SH-SY5Y (cell line): ENCODE data around the gene TMEM51.

Source experiments
- GATA2 ChIP-seq: IDR thresholded peaks from 2 replicates; pipeline ENCODE4 v1.6.1; 2011; ENCODE audit warnings: mild to moderate bottlenecking, low read depth, low read length
- GATA3 ChIP-seq: IDR thresholded peaks from 2 replicates; pipeline ENCODE4 v1.6.1; 2011; ENCODE audit warnings: low read depth, mild to moderate bottlenecking, low read length, moderate library complexity

DNA sequence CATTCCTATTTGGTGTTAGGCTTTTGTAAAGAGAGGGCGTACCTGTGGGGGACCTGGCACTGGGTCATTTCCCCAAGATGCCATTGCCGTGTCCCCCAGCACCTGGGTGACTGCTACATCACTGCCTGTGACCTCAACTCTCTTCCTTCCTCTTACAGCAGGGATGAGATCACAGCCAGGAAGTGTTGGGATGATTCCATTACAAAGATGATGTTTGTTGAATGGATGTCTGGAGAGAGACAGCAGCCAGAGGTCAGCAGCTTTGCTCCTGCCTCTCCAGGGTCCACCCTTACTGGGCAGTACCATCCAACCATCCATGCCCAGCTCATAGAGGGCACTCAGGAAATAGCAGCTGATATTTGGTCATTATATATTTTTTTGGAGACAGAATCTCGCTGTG lies 35.1 kb downstream of the TMEM51 start:
- TF ChIP-seq GATA2 (no peak), GATA3 (no peak)
